Left lung (tissue), 10 donors: Measurements from ENCODE around the gene MYO5C. TPM values are rescaled to one million over a fixed set of nuclear protein-coding genes. Genes with fewer than 3 reads are reported as not detected.

Source experiments
- ATAC-seq: fragments of 200-7000 bp; cut with Tn5 transposase; one replicate; pipeline ENCODE4 v1.9.1; 2020; ENCODE audit warnings: moderate library complexity
- DNase-seq, 4 donors: peaks; one replicate each; pipeline ENCODE4 v3.0.0-alpha.2; 2013 to 2020
- H3K27ac ChIP-seq, 2 donors: fragments of 200-600 bp; sonication (generic) in 1 of 2; one replicate each; pipeline versions ENCODE4 v1.5.0 to v1.8.0; 2020 to 2021
- H3K27me3 ChIP-seq, 2 donors: fragments of 200-600 bp; sonication (generic) in 1 of 2; one replicate each; pipeline versions ENCODE4 v1.5.0 to v1.8.0; 2020 to 2021
- H3K36me3 ChIP-seq, 2 donors: fragments of 200-600 bp; sonication (generic) in 1 of 2; one replicate each; pipeline versions ENCODE4 v1.5.0 to v1.8.0; 2020 to 2021
- H3K4me1 ChIP-seq, 2 donors: fragments of 200-600 bp; one replicate each; pipeline ENCODE4 v1.8.0; 2021
- H3K4me3 ChIP-seq, 2 donors: fragments of 200-600 bp; sonication (generic) in 1 of 2; one replicate each; pipeline versions ENCODE4 v1.5.0 to v1.8.0; 2020 to 2021; ENCODE audit warnings: mild to moderate bottlenecking in 1 of 2
- H3K9me3 ChIP-seq, 2 donors: fragments of 200-600 bp; sonication (generic) in 1 of 2; one replicate each; pipeline versions ENCODE4 v1.5.0 to v1.8.0; 2020 to 2021
- CTCF ChIP-seq, 2 donors: fragments of 200-600 bp; sonication (generic) in 1 of 2; IDR thresholded peaks; one replicate each; pipeline versions ENCODE4 v1.5.0 to v1.8.0; 2021; ENCODE audit warnings: antibody characterized with exemption in 2 of 2
- intact Hi-C, 2 donors: fragments of 100-400 bp; cut with DNase I; formaldehyde crosslinking; loops; one replicate each; pipeline versions ENCODE4 v1.11.2 to v1.14.2; 2022
- polyA plus RNA-seq, 6 donors: library from polyadenylated mRNA; unstranded; fragments of 120-200 nt; gene quantifications; one replicate each; pipeline ENCODE4 v1.2.1, GENCODE V29; 2013; ENCODE audit not compliant: insufficient read length in 6 of 6
- total RNA-seq, 2 donors: library from RNA; stranded (reverse); fragmentation: NEBNext Ultra II Directional; extraction: Animal tissue kit (Norgen Biotek cat#: 25700); gene quantifications; one replicate each; pipeline ENCODE4 v1.2.1, GENCODE V29; 2021
- donor health status: DM: no; HTN: yes; CAD: no.
- donor health status: DM: no; HTN: no; CAD: no.

Gene MYO5C
- total and polyA plus RNA-seq, 8 donors = 29.7 to 89.2 (median 36.7) TPM

DNA sequence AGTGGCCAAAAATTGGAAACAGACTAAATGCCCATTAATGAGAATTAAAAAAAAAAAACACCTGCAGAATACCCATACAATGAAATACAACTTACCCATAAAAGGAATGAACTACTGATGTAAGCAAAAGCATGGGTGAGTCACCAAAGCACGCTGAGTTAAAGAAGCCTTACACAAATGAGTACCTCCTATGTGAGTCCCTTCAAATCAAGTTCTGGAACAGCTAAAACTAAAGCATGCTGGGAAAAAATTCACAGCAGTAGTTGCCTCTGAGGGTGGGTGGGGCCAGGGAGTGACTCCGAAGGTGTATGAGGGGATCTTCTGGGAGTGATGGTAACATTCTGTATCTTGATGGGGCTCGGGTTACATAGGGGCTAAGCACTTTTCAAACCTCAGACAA lies 11.4 kb downstream of the MYO5C start:
- Histone ChIP-seq H3K36me3 (peaks cover 0 to 5% of the 10 kb centered on the region in 2 donors), H3K27ac (no peak overlapping the region), H3K9me3 (no peaks in the 10 kb centered on the region), H3K4me1 (no peaks in the 10 kb centered on the region), H3K27me3 (no peaks in the 10 kb centered on the region), H3K4me3 (no peak overlapping the region)
- ATAC-seq (no peak), DNase-seq (no peak)
- intact Hi-C loops = no loop called here
- TF ChIP-seq CTCF (IDR thresholded peaks at IDR 0.05) = no peak

DNA sequence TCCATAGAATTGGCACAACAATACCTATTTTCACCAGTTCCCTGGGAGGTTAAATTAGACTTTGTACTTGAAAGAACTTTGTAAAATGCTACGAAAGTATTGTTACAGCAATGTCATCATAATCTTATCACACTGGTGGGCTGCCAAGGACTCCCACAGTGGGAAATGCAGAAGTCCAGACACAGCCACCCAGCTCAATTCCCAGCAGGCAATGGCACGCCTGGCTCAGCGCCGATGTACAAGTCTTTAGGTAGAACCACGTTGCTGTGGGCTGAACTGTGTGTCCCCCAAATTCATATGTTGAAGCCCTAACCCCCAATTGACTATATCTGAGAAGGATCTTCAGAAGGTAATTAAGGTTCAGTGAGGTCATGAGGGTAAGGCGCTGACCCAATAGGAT lies 12.3 kb downstream of the MYO5C start:
- Histone ChIP-seq H3K36me3 (peaks cover 0 to 10% of the 10 kb centered on the region in 2 donors), H3K4me1 (no peaks in the 10 kb centered on the region), H3K9me3 (no peaks in the 10 kb centered on the region), H3K27ac (no peak overlapping the region), H3K4me3 (no peak overlapping the region), H3K27me3 (no peaks in the 10 kb centered on the region)
- no peak for ATAC-seq
- no peak for DNase-seq
- intact Hi-C loops = no loop called here
- no peak for TF ChIP-seq CTCF (IDR thresholded peaks at IDR 0.05)

GRCh38 chr15:52282418-52282817 lies 13.2 kb downstream of the MYO5C start:
- Histone ChIP-seq H3K27me3 (no peaks in the 10 kb centered on the region), H3K27ac (no peak overlapping the region), H3K4me1 (no peaks in the 10 kb centered on the region), H3K9me3 (no peaks in the 10 kb centered on the region), H3K4me3 (no peak overlapping the region), H3K36me3 (peaks cover 0 to 19% of the 10 kb centered on the region in 2 donors)
- TF ChIP-seq CTCF (IDR thresholded peaks at IDR 0.05) = no peak
- DNase-seq (no peak), ATAC-seq (no peak)
- intact Hi-C loops = no loop called here

DNA sequence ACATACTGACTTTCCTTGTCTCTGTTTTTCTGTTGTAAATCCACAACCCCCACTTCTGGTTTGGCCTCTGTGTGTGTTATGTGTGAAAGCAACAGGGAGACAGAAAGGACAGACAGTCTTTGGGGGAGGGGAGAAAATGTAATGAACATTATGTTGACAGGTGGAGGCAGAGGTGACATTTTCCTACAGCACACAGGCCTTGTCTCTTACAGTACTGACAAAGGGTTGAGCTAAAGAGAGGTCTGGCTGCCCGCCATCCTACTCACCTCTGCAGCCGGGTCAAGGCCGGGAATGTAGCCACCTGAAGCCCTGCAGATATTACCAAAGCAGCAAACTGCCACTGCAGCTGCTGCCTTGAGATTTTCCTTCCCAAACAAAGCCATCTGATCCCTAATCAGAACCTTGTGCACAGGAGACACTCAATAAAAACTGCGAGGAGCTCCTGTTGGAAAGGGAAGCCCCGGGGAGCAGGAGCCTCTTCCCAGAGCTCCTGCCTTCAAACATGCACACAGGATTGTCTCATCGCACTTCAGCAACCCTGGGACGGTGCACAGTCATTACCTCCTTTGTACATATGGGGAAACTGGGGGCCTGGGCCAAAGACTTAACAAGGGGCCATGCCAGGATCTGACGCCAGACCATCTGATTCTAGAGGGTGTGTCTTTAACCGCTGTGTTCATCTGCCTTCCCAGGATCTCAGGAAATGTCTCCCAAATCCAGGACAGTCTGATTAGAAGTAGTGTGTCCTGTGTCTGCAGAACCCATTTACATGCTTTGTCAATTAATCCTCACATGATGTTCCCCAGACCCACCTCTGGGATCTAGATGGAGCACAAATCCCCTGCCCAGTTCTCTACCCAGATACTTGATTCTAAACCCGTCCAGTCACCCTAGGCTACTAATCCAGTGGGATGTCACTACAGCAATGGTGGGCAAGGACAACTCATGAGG lies 14.2 kb downstream of the MYO5C start:
- intact Hi-C loops = no loop called here
- ATAC-seq (peak; percentile 77), DNase-seq (no peak)
- no peak for TF ChIP-seq CTCF (IDR thresholded peaks at IDR 0.05)
- H3K4me3 ChIP-seq = no peak overlapping the region
- no peaks in the 10 kb centered on the region for H3K27me3 ChIP-seq
- no peaks in the 10 kb centered on the region for H3K4me1 ChIP-seq
- H3K27ac ChIP-seq = no peak overlapping the region
- H3K9me3 ChIP-seq = no peaks in the 10 kb centered on the region
- peaks cover 0 to 22% of the 10 kb centered on the region in 2 donors for H3K36me3 ChIP-seq

DNA sequence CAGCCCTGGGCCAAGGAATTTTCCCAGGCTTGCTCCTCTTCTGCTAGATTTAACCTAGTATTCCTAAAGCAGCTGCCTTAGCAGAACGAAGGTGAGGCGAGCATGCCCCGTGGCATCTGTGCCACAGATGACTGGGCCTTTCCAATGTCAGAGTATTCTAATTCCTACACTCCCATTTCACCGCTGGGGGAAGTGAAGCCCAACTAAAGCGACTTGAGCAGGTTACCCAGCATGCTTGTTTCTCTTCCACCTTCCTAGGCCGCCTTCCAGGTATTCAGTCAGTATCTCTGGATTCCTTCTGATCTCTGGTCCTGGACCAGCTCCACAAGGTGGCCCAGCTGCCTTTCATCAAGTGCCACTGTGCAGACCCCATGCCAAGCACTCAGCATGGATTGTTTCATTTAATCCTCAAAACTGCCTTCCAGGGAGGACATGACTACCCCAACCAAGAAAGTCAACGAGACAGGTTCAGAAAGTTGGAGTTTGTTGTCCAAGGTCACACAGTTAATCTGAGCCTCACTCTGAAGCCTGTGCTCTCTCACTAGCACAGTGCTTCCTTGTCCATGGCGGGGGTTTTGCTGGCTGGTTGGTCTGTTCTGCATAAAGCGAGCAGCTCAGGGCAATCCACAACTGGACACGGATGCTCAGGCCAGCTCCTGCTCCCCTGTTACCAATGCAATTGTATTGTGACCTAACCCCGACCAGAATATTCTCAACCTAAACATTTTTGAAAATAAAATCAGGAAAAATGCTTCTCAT lies 15.1 kb downstream of the MYO5C start:
- DNase-seq (no peak), ATAC-seq (no peak)
- no peaks in the 10 kb centered on the region for H3K27me3 ChIP-seq
- H3K4me1 ChIP-seq = no peaks in the 10 kb centered on the region
- no peak for TF ChIP-seq CTCF (IDR thresholded peaks at IDR 0.05)
- H3K36me3 ChIP-seq = peaks cover 0 to 22% of the 10 kb centered on the region in 2 donors
- intact Hi-C loops = no loop called here
- no peak overlapping the region for H3K4me3 ChIP-seq
- no peak overlapping the region for H3K27ac ChIP-seq
- no peaks in the 10 kb centered on the region for H3K9me3 ChIP-seq
